HT-29 (cell line): ENCODE data around the gene ANO7. TPM values are rescaled to one million over a fixed set of nuclear protein-coding genes. Genes with fewer than 3 reads are reported as not detected.
A peak's percentile ranks its signal among the peaks of the same experiment; 100 is the strongest.

ENCODE experiments used
- DNase-seq: peaks from one replicate; pipeline ENCODE4 v3.0.0-alpha.2; 2015; ENCODE audit warnings: low spot score
- total RNA-seq: library from RNA; depleted of rRNA; stranded (reverse); fragments of >200 nt; shearing (Covaris generic); gene quantifications from 2 replicates; pipeline ENCODE4 v1.2.3, GENCODE V29; 2014; rRNA removed

Gene ANO7
- total RNA-seq, 1 experiment from 2014 or later, result 4.1 TPM

- DNase-seq, result peak; percentile 80
These were observed 83.3 kb downstream of the ANO7 start for GRCh38 chr2:241271706-241272302.

- peak; percentile 26 for DNase-seq
These were observed 84.1 kb downstream of the ANO7 start for GRCh38 chr2:241272303-241273209.

DNA sequence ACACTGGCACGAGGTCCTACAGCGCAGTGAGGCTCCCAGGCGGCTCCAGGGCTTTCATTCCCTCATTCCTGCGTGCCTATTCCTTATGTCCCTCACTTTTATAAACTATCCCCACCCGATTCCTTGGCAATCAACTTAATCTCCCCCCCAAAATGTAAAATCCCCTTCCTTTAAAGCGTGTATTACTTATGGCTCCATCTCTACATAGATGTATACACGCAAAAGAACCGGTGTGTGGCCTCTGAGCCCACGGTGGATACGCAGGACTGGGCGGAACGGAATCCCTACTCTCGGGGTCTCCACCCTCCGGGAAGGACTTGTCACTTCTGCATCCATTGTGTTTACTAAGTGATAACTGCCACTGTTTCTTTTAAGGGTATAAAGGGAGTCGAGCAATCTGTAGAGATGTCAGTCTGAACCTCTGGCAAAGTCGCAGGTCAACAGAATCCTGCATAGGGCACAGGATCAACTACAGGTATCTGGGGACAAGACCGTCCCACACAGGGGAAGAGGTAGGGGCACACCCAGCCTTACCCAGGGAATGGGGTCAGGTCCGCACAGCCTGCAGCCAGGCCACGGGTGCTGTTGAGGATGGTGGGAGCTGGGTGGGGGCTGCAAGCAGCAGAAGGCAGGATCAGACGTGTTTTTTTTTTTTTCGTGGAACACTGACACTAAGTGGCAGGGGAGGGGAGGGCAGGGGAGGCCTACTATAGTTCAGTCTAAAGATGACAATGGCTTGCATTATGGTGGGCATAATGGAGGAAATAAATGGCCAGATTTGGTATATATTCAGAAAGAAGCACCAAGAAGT is 84.9 kb downstream of the ANO7 start:
- DNase-seq, result peak; percentile 9

GRCh38 chr2:241274127-241274526 is 85.7 kb downstream of the ANO7 start:
- DNase-seq, result peak; percentile 11

Other genes starting within 250 kb of the ANO7 start
- gene SNED1, start 190.1 kb upstream of the ANO7 start, total RNA-seq, result not detected in 2 replicates
- gene MTERF4, start 86.4 kb upstream of the ANO7 start, total RNA-seq, result 29.0 and 29.8 TPM in 2 replicates
- 13.4 and 15.9 TPM in 2 replicates for gene PASK, start 39.2 kb upstream of the ANO7 start, total RNA-seq
- gene PPP1R7, start 38.2 kb upstream of the ANO7 start, total RNA-seq, result 45.6 and 69.6 TPM in 2 replicates
- 461 and 493 TPM in 2 replicates for gene HDLBP, start 127.0 kb downstream of the ANO7 start, total RNA-seq
- gene SEPTIN2, start 127.2 kb downstream of the ANO7 start, total RNA-seq, result 139 and 164 TPM in 2 replicates
- gene FARP2, start 167.6 kb downstream of the ANO7 start, total RNA-seq, result 53.7 and 54.1 TPM in 2 replicates